Adrenal gland (tissue), 12 donors: Measurements from ENCODE around the gene FRMD3. TPM values are rescaled to one million over a fixed set of nuclear protein-coding genes. Genes with fewer than 3 reads are reported as not detected.

Experiments used
- DNase-seq, 7 donors: peaks; one replicate each; pipeline ENCODE4 v3.0.0-alpha.2; 2019 to 2020
- H3K27ac ChIP-seq, 5 donors: fragments of 200-600 bp; sonication (generic) in 4 of 5; 1 replicate in 3 of 5; 2 replicates in 2 of 5; pipeline versions ENCODE4 v1.5.1 to v1.8.0; 2016 to 2020; ENCODE audit warnings: mild to moderate bottlenecking in 1 of 5
- H3K27me3 ChIP-seq: fragments of 200-600 bp; 2 replicates; pipeline ENCODE4 v1.8.0; 2021
- H3K36me3 ChIP-seq, 2 donors: fragments of 200-600 bp; replicated peaks in 1 of 2; 1 replicate in 1 of 2; 2 replicates in 1 of 2; pipeline versions ENCODE4 v1.5.1 to v1.8.0; 2018 to 2022
- H3K4me1 ChIP-seq, 2 donors: fragments of 200-600 bp; replicated peaks in 1 of 2; 1 replicate in 1 of 2; 2 replicates in 1 of 2; pipeline versions ENCODE4 v1.5.1 to v1.8.0; 2018 to 2021
- H3K4me3 ChIP-seq, 4 donors: fragments of 200-600 bp; sonication (generic) in 3 of 4; one replicate each; pipeline ENCODE4 v1.5.1; 2016 to 2018
- H3K9me3 ChIP-seq, 3 donors: fragments of 200-600 bp; sonication (generic) in 1 of 3; replicated peaks in 1 of 3; 1 replicate in 2 of 3; 2 replicates in 1 of 3; pipeline versions ENCODE4 v1.5.1 to v1.8.0; 2016 to 2021
- CTCF ChIP-seq, 6 experiments: fragments of 450-650 bp in 4 of 6; fragments of 200-600 bp in 2 of 6; sonication (generic) in 1 of 6; IDR thresholded peaks; 1 replicate in 5 of 6; 2 replicates in 1 of 6; pipeline versions ENCODE4 v1.5.1 to v1.8.0; 2016 to 2021; ENCODE audit warnings: antibody characterized with exemption in 6 of 6, mild to moderate bottlenecking in 2 of 6, moderate library complexity in 1 of 6
- POLR2A ChIP-seq, 2 donors: fragments of 450-650 bp; IDR thresholded peaks; one replicate each; pipeline ENCODE4 v1.6.1; 2017; ENCODE audit warnings: antibody characterized with exemption in 2 of 2, mild to moderate bottlenecking in 2 of 2, moderate library complexity in 1 of 2
- WGBS, 4 donors: extraction: QIAGEN DNeasy Blood & Tissue Kit in 2 of 4; methylation state at CpG; one replicate each; pipeline versions ENCODE4 v1.1.5 to v1.1.7; 2013 to 2017; 5-methylcytosine and 5-hydroxymethylcytosine counted together
- intact Hi-C, 2 donors: fragments of 100-400 bp; cut with DNase I; formaldehyde crosslinking; loops; one replicate each; pipeline versions ENCODE4 v1.14.1 to v1.15.0; 2022 to 2023
- polyA plus RNA-seq, 3 donors: library from polyadenylated mRNA; stranded (reverse); fragments of 200-250 nt in 2 of 3; fragments of 350-450 nt in 1 of 3; fragmentation: Illumina TruSeq in 1 of 3; extraction: RNeasy Lipid Tissue Mini Kit (QIAGEN cat#74804) in 1 of 3; gene quantifications; one replicate each; pipeline ENCODE4 v1.2.3, GENCODE V29; 2013 to 2014
- total RNA-seq, 9 donors: library from RNA; depleted of rRNA in 4 of 9; stranded (reverse); fragments of >200 nt in 4 of 9; fragments of 120-200 nt in 1 of 9; fragmentation: NEBNext Ultra II Directional in 1 of 9; extraction: Animal tissue kit (Norgen Biotek cat#: 25700) in 1 of 9; gene quantifications; one replicate each; pipeline versions ENCODE4 v1.1.0 to v1.2.4, GENCODE V29; 2013 to 2023
- donor health status: healthy with polysubstance abuse.
- donor health status: Bipolar disorder and iron deficiency.
- donor health status: DM: yes; HTN: yes; CAD: no.
- donor health status: DM: no; HTN: no; CAD: no.
- donor health status: DM: no; HTN: no; CAD: no.
- donor health status: DM: yes; HTN: yes; CAD: no.

The FRMD3 gene
- total and polyA plus RNA-seq, 12 donors = 1.8 to 32.9 (median 13.6) TPM

GRCh38 chr9:83420486-83420885 is 117.7 kb downstream of the FRMD3 start:
- TF ChIP-seq CTCF (IDR thresholded peaks at IDR 0.05) = no peak
- no peak for TF ChIP-seq POLR2A (IDR thresholded peaks at IDR 0.05)
- intact Hi-C loops = no loop called here
- WGBS, 4 donors = 90 to 98% (median 95%) methylated on average over 3 of the region's 3 CpGs
- Histone ChIP-seq H3K9me3 (no peaks in the 10 kb centered on the region), H3K4me3 (no peak overlapping the region), H3K27ac (no peak overlapping the region), H3K4me1 (peaks cover 4 to 9% of the 10 kb centered on the region in 2 donors), H3K27me3 (no peaks in the 10 kb centered on the region), H3K36me3 (no peaks in the 10 kb centered on the region)
- DNase-seq = no peak

GRCh38 chr9:83419961-83420360 is 118.2 kb downstream of the FRMD3 start:
- TF ChIP-seq CTCF (IDR thresholded peaks at IDR 0.05) (no peak), POLR2A (IDR thresholded peaks at IDR 0.05) (no peak)
- peaks cover 4 to 8% of the 10 kb centered on the region in 2 donors for H3K4me1 ChIP-seq
- no peaks in the 10 kb centered on the region for H3K27me3 ChIP-seq
- no peak for DNase-seq
- no peaks in the 10 kb centered on the region for H3K36me3 ChIP-seq
- intact Hi-C loops = no loop called here
- H3K27ac ChIP-seq = no peak overlapping the region
- no peaks in the 10 kb centered on the region for H3K9me3 ChIP-seq
- WGBS, 4 donors = 89 to 97% (median 94%) methylated on average over 4 of the region's 4 CpGs
- no peak overlapping the region for H3K4me3 ChIP-seq

GRCh38 chr9:83418283-83418682 is 119.9 kb downstream of the FRMD3 start:
- Histone ChIP-seq H3K4me3 (no peak overlapping the region), H3K27ac (no peak overlapping the region), H3K36me3 (no peaks in the 10 kb centered on the region), H3K9me3 (no peaks in the 10 kb centered on the region), H3K4me1 (no peaks in the 10 kb centered on the region), H3K27me3 (no peaks in the 10 kb centered on the region)
- WGBS, 4 donors = 92 to 100% (median 94%) methylated on average over 1 of the region's 1 CpG
- TF ChIP-seq POLR2A (IDR thresholded peaks at IDR 0.05) (no peak), CTCF (IDR thresholded peaks at IDR 0.05) (no peak)
- DNase-seq = no peak
- intact Hi-C loops = no loop called here

GRCh38 chr9:83413367-83413766 is 124.8 kb downstream of the FRMD3 start:
- H3K36me3 ChIP-seq = no peaks in the 10 kb centered on the region
- intact Hi-C loops = no loop called here
- H3K27ac ChIP-seq = no peak overlapping the region
- H3K4me3 ChIP-seq = no peak overlapping the region
- no peak for DNase-seq
- WGBS, 4 donors = 79 to 90% (median 87%) methylated on average over 3 to 4 of the region's 4 CpGs
- H3K4me1 ChIP-seq = no peaks in the 10 kb centered on the region
- no peaks in the 10 kb centered on the region for H3K9me3 ChIP-seq
- TF ChIP-seq POLR2A (IDR thresholded peaks at IDR 0.05) (no peak), CTCF (IDR thresholded peaks at IDR 0.05) (no peak)
- H3K27me3 ChIP-seq = no peaks in the 10 kb centered on the region
